Esophagus muscularis mucosa (tissue), 4 donors: ENCODE measurements around the gene MEAK7.

Experiments
- CTCF ChIP-seq, 3 experiments: fragments of 200-600 bp in 2 of 3; fragments of 450-650 bp in 1 of 3; sonication (generic) in 2 of 3; IDR thresholded peaks; one replicate each; pipeline ENCODE4 v1.5.1; 2017 to 2019; ENCODE audit warnings: antibody characterized with exemption in 3 of 3, mild to moderate bottlenecking in 2 of 3, moderate library complexity in 1 of 3
- EP300 ChIP-seq: sonication (generic); formaldehyde crosslinking; IDR thresholded peaks from one replicate; pipeline ENCODE4 v1.6.1; 2017; ENCODE audit warnings: antibody characterized with exemption
- POLR2A ChIP-seq: fragments of 450-650 bp; IDR thresholded peaks from one replicate; pipeline ENCODE4 v1.6.1; 2017; ENCODE audit warnings: antibody characterized with exemption, moderate library complexity, mild to moderate bottlenecking, low read depth
- POLR2AphosphoS5 ChIP-seq, 2 donors: sonication (generic); formaldehyde crosslinking; IDR thresholded peaks; one replicate each; pipeline ENCODE4 v1.6.1; 2017; ENCODE audit warnings: antibody characterized with exemption in 2 of 2

GRCh38 chr16:84484579-84485254 is 19.7 kb downstream of the MEAK7 start:
- TF ChIP-seq CTCF (IDR thresholded peaks at IDR 0.05), result peak; percentile 62 to 77 (median 68)
- peak in 1 of 2 donors; percentile 13 for TF ChIP-seq POLR2AphosphoS5 (IDR thresholded peaks at IDR 0.05)
- no peak for TF ChIP-seq POLR2A
- no peak for TF ChIP-seq EP300
